Measurements from ENCODE around the gene GDPD3.

Gene GDPD3

GRCh38 chr16:30082545-30083090, 30.7 kb downstream of the GDPD3 start:
- in situ Hi-C loops (cut with MboI; ENCODE audit: low pct_unique_long_range_greater_than_20kb, low sequenced_read_pairs, unreplicated experiment), result no loop called here
- TF ChIP-seq CTCF (IDR thresholded peaks at IDR 0.05; ENCODE audit: extremely low read depth, insufficient read depth, missing control alignments), result peak; percentile 5
- DNase-seq (ENCODE audit: low spot score), result no peak

- in situ Hi-C loops (cut with MboI; ENCODE audit: low pct_unique_long_range_greater_than_20kb, low sequenced_read_pairs, unreplicated experiment), result no loop called here
- no peak for TF ChIP-seq CTCF (IDR thresholded peaks at IDR 0.05; ENCODE audit: extremely low read depth, insufficient read depth, missing control alignments)
- no peak for DNase-seq (ENCODE audit: low spot score)
Measured at GRCh38 chr16:30079480-30079879, 33.9 kb downstream of the GDPD3 start.

GRCh38 chr16:30078744-30079143, 34.6 kb downstream of the GDPD3 start:
- in situ Hi-C loops (cut with MboI; ENCODE audit: low pct_unique_long_range_greater_than_20kb, low sequenced_read_pairs, unreplicated experiment), result no loop called here

GRCh38 chr16:30077656-30078055, 35.7 kb downstream of the GDPD3 start:
- no peak for DNase-seq (ENCODE audit: low spot score)

More at GRCh38 chr16:30078744-30079143, 34.6 kb downstream of the GDPD3 start:
- no peak for DNase-seq (ENCODE audit: low spot score)
- no peak for TF ChIP-seq CTCF (IDR thresholded peaks at IDR 0.05; ENCODE audit: extremely low read depth, insufficient read depth, missing control alignments)

GRCh38 chr16:30076276-30076791, 37.0 kb downstream of the GDPD3 start:
- DNase-seq (ENCODE audit: low spot score), result no peak
- in situ Hi-C loops (cut with MboI; ENCODE audit: low pct_unique_long_range_greater_than_20kb, low sequenced_read_pairs, unreplicated experiment), result no loop called here
- no peak for TF ChIP-seq CTCF (IDR thresholded peaks at IDR 0.05; ENCODE audit: extremely low read depth, insufficient read depth, missing control alignments)

More at GRCh38 chr16:30077656-30078055, 35.7 kb downstream of the GDPD3 start:
- in situ Hi-C loops (cut with MboI; ENCODE audit: low pct_unique_long_range_greater_than_20kb, low sequenced_read_pairs, unreplicated experiment), result no loop called here
- TF ChIP-seq CTCF (IDR thresholded peaks at IDR 0.05; ENCODE audit: extremely low read depth, insufficient read depth, missing control alignments), result no peak

GRCh38 chr16:30075503-30076275, 37.6 kb downstream of the GDPD3 start, which contains the start of gene PPP4C:
Gene PPP4C (plus strand): TSS chr16:30075994. CDS start chr16:30076378, 384 bp downstream.
- in situ Hi-C loops (cut with MboI; ENCODE audit: low pct_unique_long_range_greater_than_20kb, low sequenced_read_pairs, unreplicated experiment), result no loop called here
- peak; percentile 96 for DNase-seq (ENCODE audit: low spot score)
- no peak for TF ChIP-seq CTCF (IDR thresholded peaks at IDR 0.05; ENCODE audit: extremely low read depth, insufficient read depth, missing control alignments)

All from GM13977 (cell line).